Astrocyte of the cerebellum (primary cell): ENCODE results near the gene CDH11.

ENCODE experiments used
- DNase-seq: peaks from one replicate; pipeline ENCODE4 v3.0.0-alpha.2; 2011; ENCODE audit warnings: low read depth
- H3K4me3 ChIP-seq: 2 replicates; pipeline ENCODE4 v1.5.1; 2011; ENCODE audit warnings: mild to moderate bottlenecking, low read depth, low read length, moderate library complexity
- in situ Hi-C: cut with HindIII; loops from 2 replicates; pipeline ENCODE4 v1.10.0; 2017; ENCODE audit warnings: low sequenced_read_pairs
- TF ChIP-seq, protein P1 (sequence below): IDR thresholded peaks from 2 replicates; pipeline ENCODE4 v1.5.1; 2012; ENCODE audit warnings: low read length, low read depth, moderate library complexity, mild to moderate bottlenecking; ENCODE audit errors: missing control alignments

CDH11 gene

DNA sequence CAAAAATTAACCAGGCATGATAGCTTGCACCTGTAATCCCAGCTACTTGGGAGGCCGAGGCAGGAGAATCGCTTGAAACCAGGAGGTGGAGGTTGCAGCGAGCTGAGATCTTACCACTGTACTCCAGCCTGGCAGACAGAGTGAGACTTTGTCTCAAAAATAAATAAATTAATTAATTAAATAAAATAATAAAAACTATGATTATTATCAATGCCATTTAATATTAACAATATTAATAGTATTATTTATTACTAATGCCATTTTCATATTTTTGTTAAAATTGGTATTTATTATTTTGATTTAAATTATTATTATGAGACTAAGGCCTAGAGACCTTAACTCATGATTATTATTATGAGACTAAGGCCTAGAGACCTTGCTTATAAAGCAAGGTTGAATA is 121.2 kb downstream of the CDH11 start:
- DNase-seq: no peak
- TF ChIP-seq, protein P1, sequence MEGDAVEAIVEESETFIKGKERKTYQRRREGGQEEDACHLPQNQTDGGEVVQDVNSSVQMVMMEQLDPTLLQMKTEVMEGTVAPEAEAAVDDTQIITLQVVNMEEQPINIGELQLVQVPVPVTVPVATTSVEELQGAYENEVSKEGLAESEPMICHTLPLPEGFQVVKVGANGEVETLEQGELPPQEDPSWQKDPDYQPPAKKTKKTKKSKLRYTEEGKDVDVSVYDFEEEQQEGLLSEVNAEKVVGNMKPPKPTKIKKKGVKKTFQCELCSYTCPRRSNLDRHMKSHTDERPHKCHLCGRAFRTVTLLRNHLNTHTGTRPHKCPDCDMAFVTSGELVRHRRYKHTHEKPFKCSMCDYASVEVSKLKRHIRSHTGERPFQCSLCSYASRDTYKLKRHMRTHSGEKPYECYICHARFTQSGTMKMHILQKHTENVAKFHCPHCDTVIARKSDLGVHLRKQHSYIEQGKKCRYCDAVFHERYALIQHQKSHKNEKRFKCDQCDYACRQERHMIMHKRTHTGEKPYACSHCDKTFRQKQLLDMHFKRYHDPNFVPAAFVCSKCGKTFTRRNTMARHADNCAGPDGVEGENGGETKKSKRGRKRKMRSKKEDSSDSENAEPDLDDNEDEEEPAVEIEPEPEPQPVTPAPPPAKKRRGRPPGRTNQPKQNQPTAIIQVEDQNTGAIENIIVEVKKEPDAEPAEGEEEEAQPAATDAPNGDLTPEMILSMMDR: no peak
- H3K4me3 ChIP-seq: no peak overlapping the region
- in situ Hi-C loops: no loop called here

DNA sequence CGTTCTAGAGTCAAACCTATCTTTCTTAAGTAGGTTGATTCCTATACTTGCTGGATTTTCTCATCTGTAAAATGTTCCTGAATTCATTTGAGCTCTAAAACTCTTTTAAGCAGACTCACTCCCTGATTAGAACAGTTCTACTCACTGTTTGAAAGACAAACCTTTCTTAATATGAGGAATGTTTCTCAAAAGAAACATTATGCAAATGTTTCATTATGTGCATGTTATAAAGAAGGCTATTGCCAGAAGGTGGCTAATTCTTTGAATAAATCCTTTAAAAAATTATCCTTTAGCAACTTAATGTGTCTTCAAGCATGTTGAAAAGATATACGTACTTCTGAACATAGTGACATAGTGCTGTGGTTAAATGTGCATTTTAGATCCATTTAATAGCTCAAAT is 124.1 kb downstream of the CDH11 start:
- no peak overlapping the region for H3K4me3 ChIP-seq
- DNase-seq: no peak
- in situ Hi-C loops: no loop called here
- TF ChIP-seq, protein P1: no peak

DNA sequence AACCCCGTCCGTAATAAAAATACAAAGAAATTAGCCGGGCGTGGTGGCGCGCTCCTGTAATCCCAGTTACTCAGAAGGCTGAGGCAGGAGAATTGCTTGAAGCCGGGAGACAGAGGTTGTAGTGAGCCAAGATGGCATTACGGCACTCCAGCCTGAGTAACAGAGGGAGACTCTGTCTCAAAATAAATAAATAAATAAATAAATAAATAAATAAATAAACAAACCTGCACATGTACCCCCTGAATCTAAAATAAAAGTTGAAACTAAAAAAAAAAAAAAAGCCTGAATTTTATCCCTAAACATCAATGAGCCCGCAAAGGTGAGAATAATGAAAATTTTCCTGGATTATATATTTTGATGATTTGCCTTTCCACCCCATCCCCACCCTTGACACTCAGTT is 124.7 kb downstream of the CDH11 start:
- no peak overlapping the region for H3K4me3 ChIP-seq
- in situ Hi-C loops: no loop called here
- TF ChIP-seq, protein P1: no peak
- no peak for DNase-seq

DNA sequence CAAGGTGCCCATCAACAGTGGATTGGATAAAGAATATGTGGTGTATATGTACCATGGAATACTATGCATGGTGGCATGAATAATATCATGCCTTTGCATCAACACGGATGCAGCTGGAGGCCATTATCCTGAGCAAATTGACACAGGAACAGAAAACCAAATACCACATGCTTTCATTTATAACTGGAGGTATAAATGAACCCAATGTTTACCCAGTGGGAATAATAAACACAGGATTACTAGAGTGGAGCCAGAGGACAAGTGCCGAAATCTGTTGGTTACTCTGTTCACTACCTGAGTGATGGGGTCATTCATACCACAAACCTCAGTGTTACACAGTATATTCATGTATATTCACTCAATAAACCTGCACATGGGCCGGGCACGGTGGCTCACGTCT is 125.2 kb downstream of the CDH11 start:
- H3K4me3 ChIP-seq: no peak overlapping the region
- TF ChIP-seq, protein P1: no peak
- in situ Hi-C loops: no loop called here
- no peak for DNase-seq

DNA sequence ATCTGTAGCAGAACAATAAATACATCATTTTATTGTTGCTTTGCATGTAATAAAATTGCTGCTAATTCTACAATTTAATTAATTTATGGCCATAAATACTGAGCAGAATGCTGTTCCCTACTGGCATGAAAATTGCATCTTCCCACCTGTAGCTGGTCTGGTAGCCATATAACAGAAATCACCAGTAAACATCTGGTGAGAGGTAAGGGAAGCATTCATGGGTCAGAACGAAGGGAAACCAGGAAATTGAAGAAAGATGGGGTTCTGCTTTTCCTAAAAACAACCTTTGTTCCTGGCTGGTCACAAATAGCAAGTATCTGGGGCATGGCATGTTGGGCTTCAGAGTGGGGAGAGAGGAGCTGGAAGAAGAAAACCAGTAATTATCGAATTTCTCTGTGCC is 128.4 kb downstream of the CDH11 start:
- DNase-seq: no peak
- TF ChIP-seq, protein P1: no peak
- H3K4me3 ChIP-seq: no peak overlapping the region
- in situ Hi-C loops: no loop called here

DNA sequence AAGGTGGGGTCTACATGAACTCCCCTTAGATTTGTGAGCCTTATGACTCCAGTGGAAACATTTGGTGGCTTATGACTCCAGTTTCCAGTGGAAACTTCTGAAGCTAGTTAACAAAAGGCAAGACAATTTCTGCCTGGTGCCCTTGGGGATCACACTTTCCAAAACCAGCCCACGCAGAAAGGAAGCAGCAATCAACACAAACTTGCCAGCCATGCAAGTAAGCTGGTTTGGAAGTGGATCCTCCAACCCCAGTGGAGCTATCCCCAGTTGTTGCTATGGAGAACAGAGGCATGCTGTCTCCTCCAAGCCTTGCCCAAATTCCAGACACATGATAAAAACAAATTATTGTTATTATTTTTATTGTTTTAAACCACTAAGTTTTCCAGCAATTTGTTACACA is 130.9 kb downstream of the CDH11 start:
- no peak overlapping the region for H3K4me3 ChIP-seq
- in situ Hi-C loops: no loop called here
- DNase-seq: no peak
- TF ChIP-seq, protein P1: no peak

DNA sequence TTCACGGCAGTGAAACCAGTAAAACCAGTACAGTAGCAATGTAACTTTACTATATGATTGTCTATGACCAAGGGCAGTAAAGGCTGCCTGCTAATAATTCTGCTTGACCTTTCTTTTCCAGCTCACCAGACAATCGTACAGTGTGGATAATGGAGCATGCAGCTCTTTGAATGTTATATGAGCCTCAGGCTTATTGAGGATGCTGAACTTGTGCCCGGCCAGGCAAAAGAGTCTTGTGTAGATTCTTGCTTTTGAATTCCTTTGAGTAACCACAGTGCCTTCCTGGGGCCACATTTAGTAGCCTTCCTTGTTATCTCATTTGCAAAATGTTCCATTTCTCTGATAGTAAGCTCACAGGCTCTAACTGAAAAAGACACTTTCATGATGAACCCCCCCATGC is 131.8 kb downstream of the CDH11 start:
- no peak overlapping the region for H3K4me3 ChIP-seq
- in situ Hi-C loops: no loop called here
- DNase-seq: no peak
- TF ChIP-seq, protein P1: no peak
